HUES48 (cell line): Measurements from ENCODE around the gene FGD5.

Experiments
- H3K27ac ChIP-seq: one replicate; pipeline ENCODE4 v1.7.0; 2013; ENCODE audit warnings: low read depth, low read length, inconsistent platforms
- H3K27me3 ChIP-seq: 2 replicates; pipeline ENCODE4 v1.6.1; 2013; ENCODE audit warnings: mild to moderate bottlenecking, low read length; ENCODE audit not compliant: control insufficient read depth, insufficient read depth
- H3K36me3 ChIP-seq: 2 replicates; pipeline ENCODE4 v1.6.1; 2013; ENCODE audit warnings: low read length; ENCODE audit not compliant: control insufficient read depth, insufficient read depth
- H3K4me1 ChIP-seq: 2 replicates; pipeline ENCODE4 v1.6.1; 2013; ENCODE audit warnings: mild to moderate bottlenecking, low read length; ENCODE audit not compliant: control insufficient read depth, insufficient read depth
- H3K4me3 ChIP-seq: 2 replicates; pipeline ENCODE4 v1.5.1; 2013; ENCODE audit warnings: mild to moderate bottlenecking, low read depth, low read length
- H3K9ac ChIP-seq: 2 replicates; pipeline ENCODE4 v1.6.1; 2013; ENCODE audit warnings: mild to moderate bottlenecking, low read depth, low read length, moderate library complexity
- H3K9me3 ChIP-seq: 2 replicates; pipeline ENCODE4 v1.6.1; 2013; ENCODE audit warnings: low read length; ENCODE audit not compliant: control insufficient read depth, insufficient read depth

FGD5 gene

DNA sequence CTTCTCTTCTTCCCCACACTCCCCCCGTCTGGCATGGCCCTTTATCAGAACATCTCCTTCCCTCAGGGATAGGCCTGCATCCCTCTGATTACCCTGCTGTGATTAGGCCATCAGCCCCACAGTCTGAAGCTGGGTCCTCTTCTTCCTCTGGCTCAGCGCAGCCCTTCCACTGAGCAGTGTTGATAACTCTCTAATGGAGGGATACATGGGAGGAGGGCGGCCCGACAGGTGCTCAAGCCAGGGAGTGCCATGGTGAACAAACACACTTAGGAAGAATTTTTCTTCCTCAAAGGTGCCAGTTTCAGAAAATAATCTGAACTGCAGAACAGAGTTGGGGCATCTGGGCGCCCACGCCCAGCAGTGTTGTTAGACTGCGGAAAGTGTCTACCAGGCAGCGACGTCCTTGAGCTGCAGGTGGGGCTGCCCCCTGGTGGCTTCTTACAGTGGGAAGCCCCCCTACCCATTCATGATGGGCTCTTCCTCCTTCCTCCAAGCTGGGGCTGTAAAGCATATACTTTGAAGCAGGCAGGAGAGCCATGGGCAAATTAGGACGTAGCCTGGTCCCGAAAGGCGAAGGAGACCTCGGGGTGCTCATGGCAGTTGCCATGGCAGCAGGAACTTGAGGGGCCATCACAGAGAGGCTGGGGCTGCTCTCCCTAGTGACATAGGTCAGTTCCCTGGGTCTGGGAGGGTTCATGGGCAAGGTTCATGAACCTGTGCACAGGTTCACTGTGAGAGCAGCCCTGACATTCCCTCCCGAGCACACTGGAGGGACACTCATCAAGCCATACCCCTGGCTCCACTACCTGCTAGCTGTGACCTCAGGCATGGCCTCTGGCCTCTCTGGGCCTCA is 95.4 kb downstream of the FGD5 start:
- no peak overlapping the region for H3K27ac ChIP-seq
- no peaks in the 10 kb centered on the region for H3K9me3 ChIP-seq

DNA sequence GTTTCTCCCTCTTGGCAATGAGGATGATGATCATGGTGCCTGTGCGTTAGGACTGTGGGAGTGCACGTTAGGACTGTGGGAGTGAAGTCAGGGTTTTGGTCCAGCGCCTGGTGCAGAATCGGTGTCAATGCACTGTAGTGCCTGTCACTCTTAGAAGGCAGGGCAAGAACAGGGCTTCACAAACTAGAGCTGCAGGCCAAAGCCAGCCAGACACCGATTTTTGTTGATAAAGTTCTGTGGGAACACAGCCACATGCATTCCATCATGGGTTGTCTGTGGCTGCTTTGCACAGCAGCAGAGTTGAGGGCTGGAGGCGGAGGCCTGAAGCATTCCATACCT is 96.0 kb downstream of the FGD5 start:
- H3K27ac ChIP-seq: no peak overlapping the region
- no peaks in the 10 kb centered on the region for H3K36me3 ChIP-seq
- no peaks in the 10 kb centered on the region for H3K9me3 ChIP-seq
- no peak overlapping the region for H3K9ac ChIP-seq
- 0 out of 2 replicates have a peak, but pooled peaks cover 5% of the 10 kb centered on the region for H3K4me1 ChIP-seq
- H3K27me3 ChIP-seq: no peaks in the 10 kb centered on the region
- no peak overlapping the region for H3K4me3 ChIP-seq

More for the DNA sequence above, 95.4 kb downstream of the FGD5 start:
- no peak overlapping the region for H3K9ac ChIP-seq
- H3K27me3 ChIP-seq: no peaks in the 10 kb centered on the region
- H3K4me1 ChIP-seq: 0 out of 2 replicates have a peak, but pooled peaks cover 5% of the 10 kb centered on the region
- no peaks in the 10 kb centered on the region for H3K36me3 ChIP-seq
- H3K4me3 ChIP-seq: no peak overlapping the region

DNA sequence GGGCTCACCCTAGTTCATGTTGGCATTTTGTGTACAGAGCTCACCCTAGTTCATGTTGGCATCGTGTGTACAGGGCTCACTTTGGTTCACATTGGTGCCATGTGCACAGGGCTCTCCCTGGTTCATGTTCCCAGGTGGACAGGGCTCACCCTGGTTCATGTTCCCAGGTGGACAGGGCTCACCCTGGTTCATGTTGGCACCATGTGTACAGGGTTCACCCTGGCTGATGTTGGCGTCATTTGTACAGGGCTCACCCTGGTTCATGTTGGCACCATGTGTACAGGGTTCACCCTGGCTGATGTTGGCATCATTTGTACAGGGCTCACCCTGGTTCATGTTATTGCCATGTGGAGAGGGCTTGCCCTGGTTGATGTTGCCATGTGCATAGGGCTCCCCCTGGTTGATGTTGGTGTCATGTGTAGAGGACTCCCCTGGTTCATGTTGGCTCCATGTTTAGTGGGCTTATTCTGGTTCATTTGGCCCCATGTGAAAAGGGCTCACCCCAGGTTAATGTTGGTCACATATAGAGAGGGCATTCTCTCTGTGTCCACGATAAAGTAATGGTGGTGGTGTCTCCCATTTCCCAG is 97.0 kb downstream of the FGD5 start:
- 0 out of 2 replicates have a peak, but pooled peaks cover 5% of the 10 kb centered on the region for H3K4me1 ChIP-seq
- no peak overlapping the region for H3K4me3 ChIP-seq
- no peaks in the 10 kb centered on the region for H3K27me3 ChIP-seq
- H3K36me3 ChIP-seq: no peaks in the 10 kb centered on the region
- H3K9ac ChIP-seq: no peak overlapping the region
- H3K27ac ChIP-seq: no peak overlapping the region
- no peaks in the 10 kb centered on the region for H3K9me3 ChIP-seq

DNA sequence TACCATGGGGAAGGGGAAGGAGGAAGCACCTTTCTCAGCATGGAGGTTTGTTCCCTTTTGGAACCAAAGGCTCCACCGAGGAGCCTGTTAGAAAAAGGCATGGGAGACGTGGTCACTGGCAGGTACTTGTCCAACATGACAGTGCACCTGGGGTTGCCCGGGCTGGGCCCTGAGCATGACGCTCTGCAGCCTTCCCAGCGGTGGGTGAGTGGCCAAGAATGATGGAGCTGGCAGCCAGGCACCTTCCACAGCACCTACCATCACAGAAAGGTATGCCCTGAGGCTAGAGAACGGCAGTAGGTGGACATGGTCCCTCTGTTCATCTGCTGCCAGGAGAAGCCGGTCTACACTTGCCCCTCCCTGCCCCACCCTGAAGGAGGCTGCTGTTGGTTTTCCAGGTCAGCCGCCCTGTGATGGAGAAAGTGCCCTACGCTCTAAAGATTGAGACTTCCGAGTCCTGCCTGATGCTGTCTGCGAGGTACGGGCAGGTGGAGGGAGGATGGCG is 99.6 kb downstream of the FGD5 start:
- Histone ChIP-seq H3K27ac (no peak overlapping the region), H3K4me3 (no peak overlapping the region), H3K27me3 (no peaks in the 10 kb centered on the region), H3K36me3 (no peaks in the 10 kb centered on the region), H3K4me1 (0 out of 2 replicates have a peak, but pooled peaks cover 4% of the 10 kb centered on the region), H3K9ac (no peak overlapping the region), H3K9me3 (no peaks in the 10 kb centered on the region)

DNA sequence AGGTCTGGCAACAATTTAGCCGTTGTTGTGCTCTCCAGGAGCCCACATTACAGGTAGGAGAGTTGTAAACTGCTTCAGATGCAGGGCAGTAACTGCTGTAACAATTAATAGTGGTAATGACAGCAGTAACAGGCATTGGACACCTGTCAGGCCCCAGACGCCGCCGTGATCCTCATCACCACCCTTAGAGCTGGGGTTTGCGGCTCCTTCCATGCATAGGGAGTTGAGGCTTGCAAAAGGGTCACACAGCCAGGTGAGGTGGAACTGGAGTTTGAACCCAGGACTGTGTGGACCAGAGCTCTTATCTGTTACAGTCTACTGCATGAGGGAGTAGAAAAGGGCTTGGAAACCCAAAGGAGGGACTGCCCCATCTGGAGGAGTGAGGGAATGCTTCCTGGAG is 101.8 kb downstream of the FGD5 start:
- Histone ChIP-seq H3K4me3 (no peak overlapping the region), H3K27me3 (no peaks in the 10 kb centered on the region), H3K4me1 (no peaks in the 10 kb centered on the region), H3K9me3 (no peaks in the 10 kb centered on the region), H3K36me3 (no peaks in the 10 kb centered on the region), H3K9ac (no peak overlapping the region), H3K27ac (no peak overlapping the region)

DNA sequence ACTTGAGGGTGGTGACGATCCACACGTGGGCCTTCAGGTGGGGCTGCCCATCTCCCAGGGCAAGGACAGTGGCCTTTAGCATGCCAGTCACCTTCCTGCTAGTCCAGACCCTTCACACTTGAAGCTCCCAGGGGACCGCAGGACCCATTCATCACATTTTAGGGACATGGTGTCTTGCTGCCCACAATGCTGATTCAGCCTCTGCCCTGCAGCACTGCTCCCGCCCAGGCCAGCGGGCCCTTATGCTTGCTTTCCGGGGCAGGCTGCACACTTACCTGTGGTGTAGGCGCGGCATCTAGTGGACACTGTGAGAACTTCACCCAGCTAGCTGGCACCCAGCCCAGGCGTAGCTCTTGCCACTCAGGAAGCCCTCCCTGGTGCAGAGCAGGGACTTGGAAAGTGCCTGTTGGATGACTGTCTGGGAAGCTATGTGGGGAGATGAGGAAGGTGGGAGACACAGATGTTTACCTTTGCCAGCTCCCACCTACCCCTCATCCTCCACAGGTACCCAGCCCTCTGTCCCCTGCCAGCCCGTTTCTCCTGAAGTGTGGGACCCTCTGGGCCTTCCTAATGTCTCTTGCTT is 102.4 kb downstream of the FGD5 start:
- no peak overlapping the region for H3K27ac ChIP-seq
- H3K36me3 ChIP-seq: no peaks in the 10 kb centered on the region
- H3K9ac ChIP-seq: no peak overlapping the region
- no peak overlapping the region for H3K4me3 ChIP-seq
- H3K4me1 ChIP-seq: no peaks in the 10 kb centered on the region
- H3K9me3 ChIP-seq: no peaks in the 10 kb centered on the region
- no peaks in the 10 kb centered on the region for H3K27me3 ChIP-seq

DNA sequence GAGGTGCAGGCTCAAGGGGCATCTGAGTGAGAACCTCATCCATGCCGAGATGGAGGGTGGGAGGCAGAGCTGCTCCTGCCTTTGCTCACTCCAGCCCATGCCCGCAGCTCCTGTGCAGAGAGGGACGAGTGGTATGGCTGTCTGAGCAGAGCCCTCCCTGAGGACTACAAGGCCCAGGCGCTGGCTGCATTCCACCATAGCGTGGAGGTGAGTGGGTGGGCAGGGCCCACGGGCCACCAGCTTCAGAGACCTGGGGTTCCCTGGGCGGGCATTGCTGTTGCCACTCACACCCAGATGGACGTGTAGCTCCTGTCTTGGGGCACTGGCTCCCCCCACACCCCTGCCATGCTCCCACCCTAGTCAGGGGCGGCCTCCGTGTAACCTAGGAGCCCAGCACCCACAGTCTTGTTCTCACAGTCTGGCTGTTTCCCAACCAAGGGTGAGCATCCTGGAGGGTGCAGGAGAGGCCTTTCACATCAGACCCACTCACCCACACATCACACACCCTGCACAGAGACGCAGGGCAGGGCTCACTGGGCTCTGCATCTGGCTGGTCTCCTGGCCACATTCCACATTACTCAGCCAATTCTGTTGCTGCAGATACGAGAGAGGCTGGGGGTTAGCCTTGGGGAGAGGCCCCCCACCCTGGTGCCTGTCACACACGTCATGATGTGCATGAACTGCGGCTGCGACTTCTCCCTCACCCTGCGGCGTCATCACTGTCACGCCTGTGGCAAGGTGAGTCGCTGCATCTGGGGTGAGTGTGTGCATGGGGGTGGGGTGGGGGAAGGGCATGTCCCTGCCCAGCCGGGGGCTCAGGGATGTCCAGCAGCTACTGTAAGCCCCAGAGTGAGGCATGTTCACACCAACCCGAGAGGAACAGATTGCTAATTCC is 103.3 kb downstream of the FGD5 start:
- H3K36me3 ChIP-seq: no peaks in the 10 kb centered on the region
- no peaks in the 10 kb centered on the region for H3K9me3 ChIP-seq
- H3K9ac ChIP-seq: no peak overlapping the region
- H3K27ac ChIP-seq: no peak overlapping the region
- no peak overlapping the region for H3K4me3 ChIP-seq
- H3K27me3 ChIP-seq: no peaks in the 10 kb centered on the region
- H3K4me1 ChIP-seq: no peaks in the 10 kb centered on the region

DNA sequence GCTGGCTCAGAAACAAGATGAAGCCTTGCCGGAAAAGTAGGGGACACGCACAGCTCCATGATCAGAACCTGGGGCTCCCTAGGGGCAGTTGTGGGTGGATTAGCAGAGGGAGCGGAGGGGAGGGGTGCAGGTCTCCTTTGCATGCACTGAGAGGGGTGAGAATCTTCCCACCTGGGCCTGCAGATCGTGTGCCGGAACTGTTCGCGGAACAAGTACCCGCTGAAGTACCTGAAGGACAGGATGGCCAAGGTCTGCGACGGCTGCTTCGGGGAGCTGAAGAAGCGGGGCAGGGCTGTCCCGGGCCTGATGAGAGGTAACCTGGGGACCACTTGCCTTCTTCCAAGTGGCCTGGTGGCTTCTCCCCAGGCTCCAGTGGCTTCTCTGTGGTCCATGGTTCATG is 104.1 kb downstream of the FGD5 start:
- Histone ChIP-seq H3K27me3 (no peaks in the 10 kb centered on the region), H3K36me3 (no peaks in the 10 kb centered on the region), H3K9me3 (no peaks in the 10 kb centered on the region), H3K4me3 (no peak overlapping the region), H3K27ac (no peak overlapping the region), H3K9ac (no peak overlapping the region), H3K4me1 (no peaks in the 10 kb centered on the region)

DNA sequence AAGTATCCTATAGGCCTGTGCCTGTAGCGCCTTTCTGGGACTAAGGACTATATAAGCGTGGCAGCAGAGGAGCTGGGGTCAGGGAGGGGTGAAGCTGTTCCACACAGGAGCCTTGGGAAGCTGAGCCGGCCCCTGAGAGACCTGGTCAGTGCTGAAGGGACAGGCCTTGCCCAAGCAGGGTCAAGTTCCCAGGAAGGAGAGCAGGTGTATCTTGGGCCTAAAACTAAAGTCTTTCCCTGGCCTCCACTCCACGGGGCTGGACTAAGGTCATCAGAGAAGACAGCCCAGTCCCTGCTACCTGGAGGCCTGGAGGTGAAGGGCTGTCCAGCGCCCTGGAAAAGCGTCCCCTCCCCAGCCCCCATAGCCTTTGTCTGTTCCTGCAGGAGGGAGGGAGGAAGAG is 104.7 kb downstream of the FGD5 start:
- no peaks in the 10 kb centered on the region for H3K9me3 ChIP-seq
- H3K36me3 ChIP-seq: no peaks in the 10 kb centered on the region
- no peaks in the 10 kb centered on the region for H3K27me3 ChIP-seq
- H3K27ac ChIP-seq: peak overlapping the region; percentile 42
- H3K4me3 ChIP-seq: no peak overlapping the region
- no peak overlapping the region for H3K9ac ChIP-seq
- H3K4me1 ChIP-seq: no peaks in the 10 kb centered on the region

DNA sequence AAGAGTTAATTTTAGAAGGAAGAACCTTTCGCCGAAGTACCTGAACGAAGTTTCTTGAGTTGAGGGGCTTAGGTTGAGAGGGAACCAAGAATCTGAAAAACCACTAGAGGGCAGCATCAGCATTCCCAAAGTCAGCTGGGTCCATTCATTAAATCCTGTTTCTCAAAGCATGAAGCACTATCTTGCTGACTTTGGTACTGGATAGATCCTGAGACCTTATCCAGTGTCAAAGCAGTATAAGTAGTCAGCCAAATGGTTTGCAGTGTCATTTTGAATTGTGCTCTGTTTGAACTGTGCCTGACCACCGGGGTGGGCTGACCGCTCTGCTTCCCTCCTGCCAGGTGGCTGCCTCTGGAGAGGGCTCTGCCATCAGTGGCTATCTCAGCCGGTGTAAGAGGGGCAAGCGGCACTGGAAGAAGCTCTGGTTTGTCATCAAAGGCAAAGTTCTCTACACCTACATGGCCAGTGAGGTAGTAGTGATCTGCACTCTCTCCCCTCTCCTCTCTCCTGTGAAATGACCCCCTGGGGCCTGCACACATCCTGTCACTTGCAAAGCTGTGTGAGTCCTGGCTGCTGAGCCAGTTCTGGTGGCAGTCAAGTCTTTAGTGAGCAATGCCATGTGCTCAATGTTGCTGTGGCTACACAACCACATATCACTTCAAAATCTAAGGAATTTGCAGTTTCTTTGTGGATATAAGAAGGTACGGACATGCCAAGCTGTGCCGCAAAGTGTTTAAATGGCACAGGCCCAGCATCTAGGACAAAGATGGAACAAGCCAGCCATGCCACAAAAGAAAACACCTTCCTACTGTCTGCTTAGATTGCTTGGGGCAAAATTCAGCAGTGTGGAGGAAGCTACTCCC is 107.2 kb downstream of the FGD5 start:
- H3K9ac ChIP-seq: no peak overlapping the region
- no peak overlapping the region for H3K4me3 ChIP-seq

More for the DNA sequence above, 107.2 kb downstream of the FGD5 start:
- no peaks in the 10 kb centered on the region for H3K4me1 ChIP-seq
- no peaks in the 10 kb centered on the region for H3K27me3 ChIP-seq
- H3K9me3 ChIP-seq: no peaks in the 10 kb centered on the region
- H3K36me3 ChIP-seq: no peaks in the 10 kb centered on the region
- no peak overlapping the region for H3K27ac ChIP-seq
